Type B pancreatic cell (in vitro differentiated cells): ENCODE data around the gene PCBP3. TPM values are rescaled to one million over a fixed set of nuclear protein-coding genes. Genes with fewer than 3 reads are reported as not detected.

ENCODE experiments used
- DNase-seq: peaks from one replicate; pipeline ENCODE4 v3.0.0; 2021; ENCODE audit warnings: mixed read lengths; ENCODE audit not compliant: unreplicated experiment; ENCODE audit errors: extremely low spot score
- H3K27ac Mint-ChIP-seq: 2 replicates; pipeline ENCODE4 v1.8.0; 2021; ENCODE audit warnings: mild to moderate bottlenecking, mixed read lengths
- H3K27me3 Mint-ChIP-seq: 2 replicates; pipeline ENCODE4 v1.8.0; 2021; ENCODE audit warnings: mixed read lengths
- H3K36me3 Mint-ChIP-seq: 2 replicates; pipeline ENCODE4 v1.8.0; 2021; ENCODE audit warnings: mixed read lengths
- H3K4me1 Mint-ChIP-seq: one replicate; pipeline ENCODE4 v1.8.0; 2021; ENCODE audit warnings: mixed read lengths; ENCODE audit not compliant: unreplicated experiment
- H3K4me3 Mint-ChIP-seq: 2 replicates; pipeline ENCODE4 v1.8.0; 2021; ENCODE audit warnings: mild to moderate bottlenecking, mixed read lengths
- H3K9me3 Mint-ChIP-seq: 2 replicates; pipeline ENCODE4 v1.8.0; 2021; ENCODE audit warnings: mixed read lengths
- CTCF ChIP-seq: fragments of 200-600 bp; sonication (generic); conservative IDR thresholded peaks from 2 replicates; pipeline ENCODE4 v1.5.0; 2021; ENCODE audit warnings: antibody characterized with exemption, mild to moderate bottlenecking
- total RNA-seq: library from RNA; stranded (reverse); gene quantifications from 2 replicates; pipeline ENCODE4 v1.2.1, GENCODE V29; 2021; ENCODE audit warnings: low replicate concordance

The PCBP3 gene
- total RNA-seq, 1 donor from 2014 or later: 5.5 TPM

DNA sequence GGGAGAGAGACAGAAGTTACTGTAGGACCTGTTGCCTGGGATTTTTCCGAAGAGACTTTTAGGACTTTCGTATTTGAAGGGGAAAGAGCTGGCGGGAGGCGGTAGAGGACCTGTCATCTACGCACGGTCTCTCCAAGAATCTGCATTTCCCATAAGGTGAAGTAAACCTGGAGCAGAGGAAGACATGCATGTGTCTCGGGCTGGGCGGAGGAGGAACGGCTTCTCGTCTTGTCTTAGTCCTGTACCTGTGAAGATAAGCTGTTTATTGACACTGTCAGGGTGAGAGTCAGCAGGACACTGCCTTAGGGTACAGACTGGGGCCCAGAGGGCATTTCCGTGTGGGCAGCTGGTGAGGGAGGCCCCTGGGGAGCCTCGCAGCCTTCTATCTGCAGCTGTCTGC lies 214.7 kb downstream of the PCBP3 start:
- no peaks in the 10 kb centered on the region for H3K9me3 Mint-ChIP-seq
- peaks cover 9% of the 10 kb centered on the region for H3K4me1 Mint-ChIP-seq
- H3K27ac Mint-ChIP-seq: no peak overlapping the region
- H3K36me3 Mint-ChIP-seq: no peaks in the 10 kb centered on the region
- DNase-seq: peak; percentile 25
- TF ChIP-seq CTCF: no peak
- H3K4me3 Mint-ChIP-seq: no peak overlapping the region
- peaks cover 3% of the 10 kb centered on the region for H3K27me3 Mint-ChIP-seq

DNA sequence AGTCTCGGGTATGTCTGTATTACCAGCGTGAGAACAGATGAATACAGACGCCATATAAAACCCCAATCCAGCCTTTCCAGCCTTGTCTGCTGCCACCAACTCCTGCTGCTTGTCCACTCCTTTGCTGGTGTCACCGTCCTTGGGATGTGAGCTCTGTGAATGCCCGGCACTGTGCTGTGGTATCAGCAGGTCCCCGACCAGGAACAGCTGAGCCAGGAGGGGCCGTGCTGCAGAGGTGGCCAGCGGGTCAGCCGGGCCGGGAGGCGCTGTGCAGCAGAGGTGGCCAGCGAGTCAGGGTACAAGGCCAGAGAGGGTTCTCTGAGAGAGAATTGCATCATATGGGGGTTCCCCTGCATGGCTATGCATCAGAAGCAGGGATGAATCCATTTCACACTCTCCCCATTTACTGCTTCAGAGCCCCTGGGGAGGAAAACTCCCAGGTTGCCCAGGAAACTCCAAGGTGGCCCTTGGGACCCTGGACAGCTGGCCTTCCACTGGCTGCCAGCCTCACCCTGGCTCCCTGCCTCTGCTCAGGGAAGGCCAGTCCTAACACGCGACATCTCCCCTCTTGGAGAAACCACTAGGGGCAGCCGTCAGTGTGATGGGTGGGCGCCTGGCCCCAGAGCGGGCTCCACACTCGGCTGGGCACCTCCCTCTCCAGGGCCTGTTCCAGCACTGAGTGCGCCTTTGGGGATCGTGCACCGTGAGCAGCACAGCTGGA lies 215.7 kb downstream of the PCBP3 start:
- Mint-ChIP-seq H3K27ac (no peak overlapping the region), H3K4me1 (peaks cover 9% of the 10 kb centered on the region), H3K9me3 (no peaks in the 10 kb centered on the region), H3K27me3 (peaks cover 7% of the 10 kb centered on the region), H3K4me3 (no peak overlapping the region), H3K36me3 (no peaks in the 10 kb centered on the region)
- TF ChIP-seq CTCF: no peak
- DNase-seq: no peak

DNA sequence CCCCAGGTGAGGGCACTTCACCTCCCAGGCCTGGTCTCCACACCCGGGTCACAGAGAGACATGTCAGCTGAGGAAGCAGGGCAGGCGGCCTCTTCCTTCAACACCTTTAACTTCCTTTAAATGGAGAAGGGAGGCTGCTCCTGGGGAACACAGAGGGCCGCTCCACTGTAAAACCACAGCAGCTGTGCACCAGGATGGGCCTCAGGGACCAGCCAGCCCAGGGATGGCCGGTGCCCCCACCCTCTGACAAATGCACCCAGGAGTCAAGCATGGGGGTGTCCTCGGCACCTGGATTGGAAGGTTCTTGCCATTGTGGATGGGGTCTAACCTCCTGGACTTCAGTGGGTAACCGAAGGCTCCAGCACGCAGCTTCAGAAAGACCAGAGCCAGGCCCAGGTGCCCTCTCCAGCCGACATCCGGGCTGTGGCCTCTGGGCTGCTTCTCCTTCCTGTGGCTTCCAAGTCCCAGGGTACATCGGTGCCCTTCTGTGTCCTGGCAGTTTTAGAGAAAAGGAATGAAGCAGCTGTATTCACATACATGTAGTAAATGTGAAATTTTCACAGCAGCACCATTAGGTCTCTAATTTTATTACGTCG lies 216.3 kb downstream of the PCBP3 start:
- TF ChIP-seq CTCF: no peak
- Mint-ChIP-seq H3K36me3 (no peaks in the 10 kb centered on the region), H3K27ac (no peak overlapping the region), H3K27me3 (peaks cover 4% of the 10 kb centered on the region), H3K4me1 (peaks cover 4% of the 10 kb centered on the region), H3K9me3 (no peaks in the 10 kb centered on the region), H3K4me3 (no peak overlapping the region)
- DNase-seq: no peak

GRCh38 chr21:45860493-45861155 lies 217.1 kb downstream of the PCBP3 start:
- no peak for DNase-seq
- Mint-ChIP-seq H3K9me3 (no peaks in the 10 kb centered on the region), H3K4me3 (no peak overlapping the region), H3K36me3 (no peaks in the 10 kb centered on the region), H3K27me3 (peaks cover 4% of the 10 kb centered on the region), H3K27ac (no peak overlapping the region), H3K4me1 (peaks cover 4% of the 10 kb centered on the region)
- TF ChIP-seq CTCF: no peak

DNA sequence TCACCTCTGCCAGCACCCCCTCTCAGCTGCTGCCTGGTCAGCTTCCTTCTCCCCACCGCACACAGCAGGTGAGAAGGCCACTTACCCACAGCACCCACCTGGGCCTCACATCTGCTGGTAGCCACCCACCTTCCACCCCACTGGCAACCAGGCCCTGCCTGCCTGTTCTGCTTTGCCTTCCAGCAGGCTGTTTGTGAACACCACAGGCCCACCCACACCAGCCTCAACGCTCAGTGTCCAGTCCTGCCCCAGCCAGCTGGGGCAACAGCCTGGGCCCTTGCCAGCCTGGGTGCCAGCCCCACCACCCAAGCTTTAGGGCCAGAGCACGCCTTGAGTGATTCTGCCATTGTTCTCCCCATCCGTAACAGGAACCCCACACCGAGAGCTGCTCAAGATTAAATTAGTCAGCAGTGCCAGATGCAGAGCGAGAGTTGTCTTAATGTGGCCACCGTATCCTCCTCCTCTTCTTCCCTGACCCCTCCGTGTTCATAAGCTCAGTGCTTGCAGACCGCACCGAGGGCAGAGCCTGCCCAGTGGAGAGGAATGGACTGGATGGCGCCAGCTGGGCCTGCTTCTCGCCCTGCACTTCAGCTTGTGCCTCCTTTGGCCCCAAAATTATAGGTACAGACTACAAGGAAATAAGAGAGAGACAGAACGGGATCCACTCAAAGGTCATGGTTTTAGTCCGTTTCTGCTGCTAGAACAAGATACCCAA lies 217.8 kb downstream of the PCBP3 start:
- Mint-ChIP-seq H3K27me3 (peaks cover 4% of the 10 kb centered on the region), H3K4me1 (peaks cover 4% of the 10 kb centered on the region), H3K27ac (no peak overlapping the region), H3K9me3 (no peaks in the 10 kb centered on the region), H3K4me3 (no peak overlapping the region), H3K36me3 (no peaks in the 10 kb centered on the region)
- TF ChIP-seq CTCF: no peak
- DNase-seq: no peak
